GM18517 (cell line): Measurements from ENCODE around the gene CADM1.

ENCODE experiments used
- ATAC-seq: cut with Tn5 transposase; IDR thresholded peaks from one replicate; pipeline ENCODE4 v1.9.1; 2021; ENCODE audit warnings: mild to moderate bottlenecking, moderate library complexity; ENCODE audit not compliant: unreplicated experiment

The CADM1 gene

DNA sequence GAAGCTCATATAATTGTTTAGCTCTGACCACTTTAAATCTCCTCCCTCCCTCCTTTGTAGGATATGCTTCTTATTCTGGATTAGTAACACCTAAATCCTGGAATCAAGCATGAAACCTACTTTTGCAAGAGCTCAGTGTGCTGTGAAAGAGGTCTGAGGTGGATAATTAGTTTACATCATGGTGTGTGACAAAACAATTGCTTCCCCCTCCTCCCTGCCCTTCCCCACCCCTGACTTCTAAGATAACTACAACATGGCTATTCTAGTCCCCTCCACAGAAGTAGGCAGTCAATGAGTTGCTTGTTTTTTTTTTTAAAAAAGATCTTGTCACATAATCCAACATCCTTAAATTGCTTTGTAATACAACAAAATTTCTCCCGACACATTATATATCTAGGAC is 314.0 kb downstream of the CADM1 start:
- ATAC-seq, result no peak

DNA sequence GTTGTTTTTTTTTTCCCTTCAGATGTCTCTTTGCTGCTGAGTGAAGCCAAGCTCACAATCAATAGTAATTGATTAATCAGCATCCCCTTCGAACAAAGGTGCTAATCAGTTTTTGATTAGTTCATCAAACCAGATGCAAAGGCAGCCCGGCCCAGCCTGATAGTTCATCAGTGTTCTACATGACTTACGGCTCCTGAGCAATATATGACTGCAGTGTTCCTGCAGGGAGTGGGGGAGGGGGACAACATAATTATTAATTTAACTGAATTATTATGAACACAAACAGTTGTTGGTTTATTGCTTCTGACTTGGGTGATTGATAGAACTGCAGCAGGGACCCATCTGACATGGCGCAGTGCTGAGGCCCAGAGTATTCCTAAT is 315.3 kb downstream of the CADM1 start:
- no peak for ATAC-seq

DNA sequence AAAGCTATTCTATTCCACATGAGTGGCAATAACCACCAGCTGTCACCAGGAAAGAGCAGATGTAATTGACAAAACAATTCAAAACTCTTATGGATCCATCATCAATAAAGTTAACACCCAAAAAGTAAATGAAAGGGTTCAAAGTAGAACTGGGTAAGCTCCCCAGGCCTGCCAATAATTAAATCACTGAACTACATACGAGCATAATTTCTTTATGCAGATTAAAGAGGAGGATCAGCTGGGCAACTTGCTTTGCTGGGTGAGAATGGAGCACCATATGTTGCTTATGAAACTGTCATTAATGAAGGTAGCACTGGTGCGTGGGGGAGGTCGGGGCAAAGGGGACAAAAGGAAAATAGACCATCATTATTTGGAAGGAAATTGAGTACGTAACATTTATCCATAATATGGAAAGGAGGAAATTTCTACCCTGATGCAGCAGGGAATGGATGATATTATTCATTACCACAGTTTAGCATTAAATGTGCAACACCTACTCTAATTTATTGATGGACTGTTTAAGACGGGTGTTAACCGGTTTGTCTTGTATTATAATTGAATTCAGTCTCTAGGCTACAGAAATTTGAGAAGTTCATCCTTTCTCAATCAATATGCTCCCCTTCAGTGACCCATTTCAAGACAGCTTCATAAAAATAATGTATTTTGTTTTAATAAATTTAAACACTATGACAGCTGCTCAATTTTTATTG is 315.9 kb downstream of the CADM1 start:
- ATAC-seq, result no peak

DNA sequence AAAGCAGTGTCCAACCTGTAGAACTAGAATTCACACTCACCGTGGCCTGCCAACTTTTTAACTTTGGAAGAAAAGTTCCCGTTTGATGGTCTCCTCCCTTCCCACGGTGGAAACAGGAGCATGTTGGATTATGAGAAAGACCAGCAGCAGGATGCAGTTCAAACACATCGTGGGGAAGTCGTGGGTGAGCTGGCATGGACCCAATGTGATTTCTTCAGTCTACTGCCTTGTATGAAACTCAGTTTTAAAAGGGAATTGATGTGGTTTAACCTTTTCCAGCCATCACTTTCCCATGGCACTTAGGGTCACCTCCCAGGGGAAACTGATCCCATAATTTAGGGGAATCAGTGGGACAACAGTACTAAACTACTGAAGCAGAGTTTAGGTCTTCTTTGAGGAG is 318.3 kb downstream of the CADM1 start:
- ATAC-seq, result no peak

DNA sequence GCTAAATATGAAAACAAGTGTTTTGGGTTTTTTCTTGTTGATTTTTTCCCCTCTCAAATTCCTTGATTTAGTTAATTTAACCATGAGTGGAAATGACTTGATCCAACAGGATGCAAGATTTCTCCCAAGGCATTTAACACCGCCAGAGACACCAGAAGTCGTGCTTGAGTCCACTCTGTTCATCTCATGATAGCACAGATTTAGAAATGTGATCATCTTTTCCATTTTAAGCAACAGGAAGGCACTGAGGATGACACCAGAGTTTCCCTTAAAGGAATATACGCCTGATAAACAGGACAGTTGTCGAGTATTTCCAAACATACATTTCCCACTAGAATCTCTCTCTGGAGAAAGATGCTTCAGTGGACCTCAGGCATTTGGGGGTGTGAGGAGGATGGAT is 318.7 kb downstream of the CADM1 start:
- ATAC-seq, result no peak

DNA sequence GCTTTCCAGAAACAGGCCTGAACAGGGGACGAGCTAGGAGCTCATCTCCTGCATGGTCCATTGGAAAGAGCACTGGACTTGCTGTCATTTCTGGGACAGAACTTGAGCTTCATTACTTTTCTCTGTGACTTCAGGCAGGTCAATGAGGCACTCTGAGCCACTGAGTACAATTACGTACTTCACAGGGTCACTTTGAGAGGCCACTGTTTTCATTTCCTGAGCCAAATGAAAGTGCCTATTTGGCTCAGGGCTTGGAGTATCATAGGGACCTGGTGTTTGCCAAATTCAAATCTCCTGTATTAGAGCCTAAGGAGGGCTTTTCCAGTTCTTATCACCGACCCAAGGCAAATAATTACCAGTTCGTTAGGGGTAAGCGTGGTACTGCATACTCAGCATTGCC is 319.3 kb downstream of the CADM1 start:
- ATAC-seq, result no peak

- no peak for ATAC-seq
Measured at GRCh38 chr11:115183830-115184229, 320.4 kb downstream of the CADM1 start.

- no peak for ATAC-seq
Measured at GRCh38 chr11:115183136-115183535, 321.1 kb downstream of the CADM1 start.

DNA sequence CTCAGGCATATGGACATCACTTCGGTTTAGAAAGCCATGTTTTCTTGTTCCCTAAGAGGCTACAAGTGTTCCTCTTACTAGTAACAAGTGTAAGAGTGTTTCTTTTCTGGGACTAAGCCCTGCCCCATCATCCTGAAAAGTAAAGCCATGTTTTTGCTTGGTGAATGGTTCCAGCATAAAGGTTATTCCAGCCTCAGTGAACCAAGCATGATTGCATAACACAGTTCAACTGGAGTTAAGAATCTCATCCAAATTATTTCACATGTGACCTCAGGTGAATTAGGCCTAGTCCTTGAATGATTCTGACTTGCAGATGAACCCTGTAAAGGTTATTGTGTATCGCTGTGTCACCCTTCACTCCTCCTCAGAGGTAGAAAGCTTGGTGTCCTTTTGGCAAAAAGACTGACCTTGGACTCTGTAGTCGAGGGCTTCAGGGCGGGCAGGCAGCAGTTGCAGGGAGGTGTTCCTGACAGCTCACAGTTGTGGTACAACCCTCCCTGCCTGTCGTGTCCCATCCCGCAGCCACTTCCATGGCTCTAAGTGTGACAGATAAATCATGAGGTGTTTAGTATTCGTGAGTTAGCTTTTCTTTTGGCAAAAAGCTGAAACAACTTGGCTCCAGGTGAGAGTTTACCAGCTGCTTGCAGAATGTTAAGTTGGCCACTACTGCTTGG is 321.8 kb downstream of the CADM1 start:
- ATAC-seq, result no peak

DNA sequence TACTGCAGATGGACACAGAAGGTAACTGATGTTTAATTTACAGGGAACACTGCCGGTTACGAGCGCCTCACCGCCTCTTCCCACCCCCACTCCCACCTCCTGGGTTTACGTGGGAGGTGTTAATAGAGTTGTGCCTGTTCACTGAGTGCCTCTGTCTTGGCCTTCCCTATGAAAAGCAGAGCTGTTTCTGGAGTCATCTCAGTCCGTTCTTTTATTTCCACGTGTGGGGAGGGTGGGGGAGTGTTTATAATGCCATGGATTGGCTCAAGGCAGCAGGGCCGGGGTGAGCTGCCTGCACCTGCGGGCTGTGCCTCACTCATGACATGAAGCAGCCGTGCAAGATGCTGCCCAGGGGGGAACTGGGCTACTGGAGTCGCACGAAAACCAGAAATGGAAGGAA is 322.7 kb downstream of the CADM1 start:
- ATAC-seq, result no peak

DNA sequence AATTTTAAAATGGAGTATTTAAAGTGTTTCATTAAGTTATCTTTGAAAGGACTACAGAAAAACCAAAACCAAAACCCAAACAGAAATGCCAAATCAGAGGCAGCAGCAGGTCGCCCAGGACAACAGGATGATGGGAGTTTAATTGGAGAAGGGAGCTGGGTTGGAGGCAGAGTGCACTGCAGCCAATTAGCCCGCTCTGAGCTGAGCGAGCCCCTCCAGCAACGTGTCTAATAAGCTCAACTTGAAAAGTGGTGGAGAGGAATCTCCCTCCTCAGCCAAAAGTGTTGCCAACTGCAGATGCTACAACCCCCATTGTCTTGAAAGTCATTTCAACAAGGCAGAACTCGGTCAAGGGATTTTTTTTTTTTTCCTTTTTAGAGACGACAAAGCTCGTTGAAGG is 323.9 kb downstream of the CADM1 start:
- no peak for ATAC-seq

- no peak for ATAC-seq
Measured at GRCh38 chr11:115179636-115180035, 324.6 kb downstream of the CADM1 start.

DNA sequence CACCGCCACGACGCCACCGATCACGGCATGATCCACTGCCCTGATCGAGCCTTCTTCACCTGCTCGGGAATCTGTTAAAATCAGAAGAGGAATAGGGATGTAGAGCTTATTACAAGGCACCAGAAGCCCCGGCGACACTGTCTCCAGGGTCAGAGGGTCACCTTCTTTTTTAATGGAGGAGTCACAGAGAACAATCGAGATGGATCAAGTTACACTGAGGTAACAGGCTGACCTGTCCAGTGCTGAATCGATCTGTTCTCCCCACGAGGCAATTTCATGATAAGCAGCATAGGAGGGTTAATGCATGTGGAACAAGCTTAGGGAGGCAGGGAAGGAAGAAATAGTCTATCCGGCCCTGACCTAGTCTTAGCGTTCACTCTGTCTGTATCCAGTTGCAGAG is 325.5 kb downstream of the CADM1 start:
- ATAC-seq, result no peak

GRCh38 chr11:115173136-115173535 is 331.1 kb downstream of the CADM1 start:
- no peak for ATAC-seq

DNA sequence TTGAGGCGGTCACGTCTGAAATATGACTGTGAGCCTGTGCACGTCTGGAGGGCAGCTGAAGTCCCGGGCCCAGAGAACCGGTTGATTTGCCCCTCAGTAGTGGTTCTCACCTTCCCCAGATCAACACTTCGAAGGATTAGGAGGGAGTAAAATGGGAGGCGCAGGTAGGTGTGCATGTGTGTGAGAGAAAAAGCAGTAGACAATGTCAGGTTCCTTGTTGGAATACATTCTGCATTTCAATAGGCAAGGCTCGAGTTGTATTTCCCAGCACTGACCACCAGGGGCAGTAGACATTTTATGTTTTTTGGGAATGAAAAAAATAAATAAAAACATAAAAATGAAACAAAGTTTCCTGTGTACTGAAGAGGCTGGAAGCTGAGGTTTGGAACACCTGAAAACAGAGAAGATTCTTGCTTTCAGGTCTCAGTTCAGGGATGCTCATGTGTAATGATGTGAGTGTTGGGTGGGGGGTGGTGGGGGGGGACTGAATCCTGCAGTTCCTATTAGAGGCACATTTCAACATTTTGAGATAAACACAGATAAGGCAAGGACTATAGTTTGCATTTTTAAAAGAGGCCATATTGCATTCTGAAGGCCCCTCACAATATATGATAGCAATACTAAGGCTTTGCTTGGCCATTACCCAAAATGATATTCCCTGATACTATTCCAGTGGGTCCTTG is 333.9 kb downstream of the CADM1 start:
- ATAC-seq, result no peak

GRCh38 chr11:115169251-115169650 is 335.0 kb downstream of the CADM1 start:
- no peak for ATAC-seq

DNA sequence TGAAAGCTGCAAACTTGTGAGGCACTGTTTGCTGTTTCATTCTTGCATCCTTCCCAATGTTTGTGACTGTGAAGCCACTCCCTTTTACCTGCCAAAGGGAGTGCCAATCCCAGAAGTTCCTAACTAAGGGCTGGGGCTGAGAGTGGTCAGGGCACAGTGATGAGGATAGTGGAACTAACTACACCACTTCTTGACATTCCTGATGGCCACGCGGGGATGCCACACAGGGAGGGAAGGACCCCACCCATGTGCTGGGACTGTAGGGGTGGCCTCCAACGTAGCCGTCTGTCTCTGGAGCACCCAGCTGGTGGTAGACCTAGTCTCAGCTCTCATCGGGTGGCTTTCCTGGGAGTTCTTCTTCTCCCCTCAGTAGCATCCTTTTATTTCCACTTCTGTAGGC is 335.5 kb downstream of the CADM1 start:
- no peak for ATAC-seq

GRCh38 chr11:115168229-115168671 is 336.0 kb downstream of the CADM1 start:
- ATAC-seq, result no peak

DNA sequence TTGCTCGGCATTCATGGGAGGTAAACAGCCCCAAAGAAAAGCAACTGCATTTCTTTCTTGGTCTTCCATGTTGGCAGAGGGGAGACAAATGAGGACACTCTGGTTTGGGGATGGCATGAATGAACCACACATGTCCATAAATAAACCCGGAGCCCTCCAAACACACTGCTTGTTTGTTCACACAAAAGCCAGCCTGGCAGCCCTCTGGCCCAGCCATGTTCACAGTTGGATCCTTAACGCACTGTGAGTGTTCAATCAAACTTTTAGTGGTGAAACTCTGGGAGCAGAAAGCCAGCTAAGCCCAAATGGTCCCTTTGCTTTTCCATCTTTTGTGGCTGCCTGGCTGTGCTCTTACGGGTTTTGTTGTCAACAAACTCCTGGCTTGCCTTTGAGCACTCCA is 336.8 kb downstream of the CADM1 start:
- ATAC-seq, result no peak

GRCh38 chr11:115166820-115167219 is 337.4 kb downstream of the CADM1 start:
- no peak for ATAC-seq

GRCh38 chr11:115164774-115165173 is 339.4 kb downstream of the CADM1 start:
- ATAC-seq, result no peak

DNA sequence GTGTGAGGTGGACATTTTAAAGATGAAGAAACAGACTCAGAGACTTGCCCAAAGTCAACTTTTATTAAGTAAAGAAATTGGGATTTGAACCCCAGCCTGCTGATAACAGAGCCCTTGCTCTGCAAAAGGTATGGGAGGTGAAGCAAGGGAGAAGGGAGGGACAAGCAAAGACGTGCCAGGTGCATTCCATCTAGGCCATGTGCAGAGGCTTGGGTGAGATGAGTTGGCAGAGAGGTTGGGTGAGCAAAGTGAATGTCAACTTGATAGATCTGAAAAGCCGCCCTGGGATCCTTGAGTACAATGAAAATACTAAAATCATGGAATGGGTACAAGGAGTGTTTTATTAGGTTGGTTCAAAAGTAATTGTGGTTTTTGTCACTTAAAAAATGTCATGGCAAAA is 341.3 kb downstream of the CADM1 start:
- no peak for ATAC-seq
